Hepatic stellate cell (primary cell): Measurements from ENCODE around the gene SLC29A1.
A peak's percentile ranks its signal among the peaks of the same experiment; 100 is the strongest.
"Not testable (repeated sequence)": the region's sequence is repeated elsewhere in the genome, so short reads cannot be mapped to it uniquely, and the experiment has no call there.

Experiments
- DNase-seq: peaks from one replicate; pipeline ENCODE4 v3.0.0; 2011; ENCODE audit warnings: low spot score

Gene SLC29A1

DNA sequence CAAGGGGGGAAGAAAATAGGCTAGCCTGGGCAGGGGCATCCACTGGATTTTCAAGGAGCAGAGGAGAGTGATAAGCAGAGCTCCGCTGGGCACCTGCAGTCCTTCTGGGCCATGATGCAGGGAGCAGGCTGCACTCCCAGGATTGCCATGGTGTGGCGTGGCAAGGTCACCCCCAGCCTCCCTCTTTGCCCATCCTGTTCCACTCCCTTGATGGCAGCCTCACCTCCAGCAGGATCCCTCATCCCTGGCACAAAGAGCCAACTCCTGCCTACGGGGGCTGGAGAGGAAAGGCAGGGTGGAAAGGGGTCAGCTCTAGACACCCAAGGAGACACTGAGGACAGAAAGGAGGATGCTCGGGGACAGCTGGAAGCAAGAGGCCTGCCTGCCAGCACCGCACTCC is 29.1 kb upstream of the SLC29A1 start:
- no peak for DNase-seq

DNA sequence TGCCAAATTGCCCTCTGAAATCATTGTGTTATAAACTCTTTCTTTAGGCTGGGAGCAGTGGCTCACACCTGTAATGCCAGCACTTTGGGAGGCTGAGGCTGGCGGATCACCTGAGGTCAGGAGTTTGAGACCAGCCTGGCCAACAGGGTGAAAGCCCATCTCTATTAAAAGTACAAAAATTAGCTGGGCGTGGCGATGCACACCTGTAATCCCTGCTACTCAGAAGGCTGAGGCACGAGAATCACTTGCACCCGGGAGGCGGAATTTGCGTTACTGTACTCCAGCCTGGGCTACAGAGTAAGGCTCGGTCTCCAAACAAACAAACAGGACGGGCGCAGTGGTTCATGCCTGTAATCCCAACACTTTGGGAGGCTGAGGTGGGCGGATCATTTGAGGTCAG is 27.0 kb upstream of the SLC29A1 start:
- not testable (repeated sequence) for DNase-seq

- DNase-seq = no peak
Measured at GRCh38 chr6:44198684-44199083, 24.7 kb upstream of the SLC29A1 start.

DNA sequence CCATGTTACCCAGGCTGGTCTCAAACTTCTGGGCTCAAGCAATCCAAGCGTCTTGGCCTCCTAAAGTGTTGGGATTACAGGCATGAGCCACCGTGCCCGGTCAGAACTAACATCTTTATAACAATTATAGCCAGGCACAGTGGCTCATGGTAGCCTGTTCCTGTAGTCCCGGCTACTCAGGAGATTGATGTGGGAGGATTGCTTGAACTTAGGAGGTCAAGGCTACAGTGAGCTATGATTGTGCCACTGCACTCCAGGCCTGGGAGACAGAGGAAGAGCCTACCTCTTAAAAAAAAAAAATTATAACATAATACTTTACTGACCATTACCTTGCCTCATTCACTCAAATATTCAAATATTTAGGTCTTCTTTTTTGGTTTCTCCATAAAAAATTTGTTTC is 23.5 kb upstream of the SLC29A1 start:
- DNase-seq = no peak

GRCh38 chr6:44201200-44201599 is 22.2 kb upstream of the SLC29A1 start:
- DNase-seq = no peak

DNA sequence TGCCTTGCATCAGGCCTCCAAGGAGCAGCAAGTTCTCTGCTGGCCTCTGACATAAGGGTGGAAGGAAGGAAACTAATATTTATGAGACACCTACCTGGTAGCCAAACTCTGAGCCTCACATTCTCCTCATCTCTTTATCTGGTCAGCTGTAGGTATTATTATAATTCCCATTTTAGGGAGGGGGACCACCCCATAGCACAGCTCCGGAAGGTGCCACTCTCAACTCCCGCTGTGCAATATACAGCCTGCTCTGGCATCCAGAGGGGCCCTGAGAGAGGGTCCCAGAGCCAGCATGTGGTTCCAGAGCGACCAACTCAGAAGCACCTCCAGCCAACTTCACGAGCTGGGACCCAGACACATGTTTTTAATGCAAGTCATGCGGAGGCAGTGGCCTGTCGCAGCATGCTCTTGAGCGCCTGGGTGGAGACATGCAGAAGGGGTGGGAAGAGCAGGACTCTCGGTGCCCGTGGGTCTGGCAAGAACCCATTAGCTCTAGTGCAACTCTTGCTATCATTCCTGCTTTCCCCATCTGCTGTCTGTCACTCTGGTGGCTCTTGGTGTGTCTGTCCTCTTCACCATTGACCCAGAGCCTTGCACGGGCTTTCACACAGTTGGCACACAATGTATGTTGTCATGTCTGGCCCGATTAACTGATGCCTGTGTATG is 21.6 kb upstream of the SLC29A1 start:
- no peak for DNase-seq

GRCh38 chr6:44202332-44202971 is 20.9 kb upstream of the SLC29A1 start:
- DNase-seq = no peak

DNA sequence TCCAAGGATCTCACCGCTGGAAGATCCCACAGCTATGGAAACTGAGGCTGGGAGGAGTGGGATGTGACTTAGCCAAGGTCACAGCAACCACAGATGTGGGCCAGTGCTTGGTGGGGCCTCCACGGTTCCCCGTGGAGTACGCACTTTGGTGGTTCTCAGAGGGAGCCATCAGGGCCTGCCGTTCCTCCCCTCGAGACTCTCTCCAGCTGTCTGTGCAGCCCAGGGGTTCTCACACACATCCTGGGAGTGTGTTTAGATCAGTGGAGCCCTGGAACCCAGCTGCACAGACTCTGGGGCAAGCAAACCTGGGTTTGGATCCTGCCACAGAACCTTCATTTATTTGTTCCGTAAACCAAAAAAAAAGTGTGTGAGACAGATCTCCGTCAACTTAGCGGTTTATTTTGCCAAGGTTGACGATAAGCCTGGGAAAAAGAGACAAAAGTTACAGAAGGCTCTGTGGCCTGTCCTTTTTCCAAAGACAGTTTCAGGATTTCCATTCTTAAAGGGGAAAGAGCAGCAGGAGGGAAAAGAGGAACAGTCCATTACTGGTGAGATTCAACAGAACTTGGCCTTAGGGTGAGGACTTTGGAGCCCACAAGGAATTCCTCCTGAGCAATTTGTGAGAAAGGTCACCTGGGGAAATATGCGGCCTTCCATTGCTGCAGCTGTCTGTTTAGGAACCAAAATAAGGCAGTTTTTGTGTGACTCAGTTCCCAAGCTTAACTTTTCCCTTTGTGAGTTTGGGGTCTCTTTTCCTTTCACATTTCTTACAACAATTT is 20.2 kb upstream of the SLC29A1 start:
- DNase-seq = no peak

DNA sequence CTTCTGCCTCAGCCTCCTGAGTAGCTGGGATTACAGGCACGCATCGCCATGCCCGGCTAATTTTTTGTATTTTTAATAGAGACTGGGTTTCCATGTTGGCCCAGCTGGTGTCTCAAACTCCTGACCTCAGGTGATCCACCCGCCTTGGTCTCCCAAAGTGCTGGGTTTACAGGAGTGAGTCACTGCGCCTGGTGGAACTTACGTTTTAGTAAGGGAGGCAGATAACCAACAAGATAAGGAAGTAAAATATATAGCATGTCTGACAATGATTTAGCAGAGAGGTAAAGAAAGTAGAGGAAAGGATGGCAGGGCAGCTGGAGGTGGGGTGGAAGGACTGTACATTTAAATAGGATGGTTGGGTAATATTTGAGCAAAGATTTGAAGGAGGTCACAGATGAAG is 19.4 kb upstream of the SLC29A1 start:
- no peak for DNase-seq

- DNase-seq = no peak
Measured at GRCh38 chr6:44207966-44208365, 15.4 kb upstream of the SLC29A1 start.

GRCh38 chr6:44211284-44211683 is 12.1 kb upstream of the SLC29A1 start:
- no peak for DNase-seq

DNA sequence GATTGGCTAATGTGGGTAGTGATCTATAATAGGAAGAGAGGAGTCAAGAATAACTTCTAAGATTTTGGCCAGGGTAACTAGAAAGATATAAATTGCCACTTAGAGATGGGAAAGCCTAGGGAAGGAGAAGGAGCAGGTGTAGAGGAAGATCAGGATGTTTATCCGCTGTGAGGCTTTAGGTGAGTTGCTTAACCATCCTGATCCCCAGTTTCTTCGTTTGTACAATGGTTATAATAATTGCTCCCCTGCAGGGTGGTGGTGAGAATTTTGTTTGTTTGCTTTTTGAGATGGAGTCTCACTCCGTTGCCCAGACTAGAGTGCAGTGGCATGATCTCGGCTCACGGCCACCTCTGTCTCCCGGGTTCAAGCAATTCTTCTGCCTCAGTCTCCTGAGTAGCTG is 9.1 kb upstream of the SLC29A1 start:
- no peak for DNase-seq

- no peak for DNase-seq
Measured at GRCh38 chr6:44216677-44217331, 6.6 kb upstream of the SLC29A1 start, which contains the start of gene MYMX. Gene MYMX (plus strand): TSS chr6:44216926. CDS start chr6:44217472, 546 bp downstream.

GRCh38 chr6:44217332-44218143 is 5.9 kb upstream of the SLC29A1 start:
- no peak for DNase-seq

- DNase-seq = peak; percentile 80
Measured at GRCh38 chr6:44219053-44219814, 4.2 kb upstream of the SLC29A1 start.

- DNase-seq = no peak
Measured at GRCh38 chr6:44219815-44220784, 3.3 kb upstream of the SLC29A1 start.

- no peak for DNase-seq
Measured at GRCh38 chr6:44220913-44221290, 2.5 kb upstream of the SLC29A1 start.

DNA sequence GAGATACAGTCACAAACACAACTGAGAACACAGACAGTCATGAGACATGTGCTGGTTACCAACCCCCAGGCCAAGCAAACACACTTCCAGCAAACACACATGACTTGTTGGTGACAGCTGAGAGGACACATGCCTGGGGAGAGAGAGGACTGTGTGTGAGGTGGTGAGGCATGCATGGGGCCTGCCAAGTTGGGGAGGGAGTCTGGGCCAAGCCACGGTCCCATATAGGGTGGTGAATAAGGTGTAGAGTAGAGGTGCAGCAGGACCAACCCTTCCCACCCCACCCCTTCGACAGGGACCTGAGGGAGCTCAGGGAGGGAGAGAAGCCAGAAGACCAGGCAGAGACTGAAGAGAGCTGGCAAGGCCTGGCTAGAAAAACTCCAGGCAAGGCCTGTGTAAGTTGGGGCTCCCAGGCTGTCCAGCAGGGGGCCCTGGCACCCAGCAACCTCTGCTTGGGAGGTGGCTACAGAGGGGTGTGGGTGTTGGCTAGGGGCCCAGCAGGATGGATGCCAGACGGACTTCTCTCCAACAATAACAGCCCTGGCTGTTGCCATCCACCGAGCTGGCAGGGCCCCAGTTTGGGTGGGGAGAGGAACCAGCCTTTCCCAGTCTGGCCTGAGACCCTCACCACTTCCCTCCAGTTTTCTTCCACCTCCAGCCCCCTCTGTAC is 2.0 kb upstream of the SLC29A1 start:
- DNase-seq = peak; percentile 87

GRCh38 chr6:44221961-44222335 is 1.4 kb upstream of the SLC29A1 start:
- DNase-seq = no peak
